H1 (cell line): ENCODE measurements around the gene NUBP2. TPM values are rescaled to one million over a fixed set of nuclear protein-coding genes. Genes with fewer than 3 reads are reported as not detected.

Experiments
- CTCF ChIA-PET: fragments of 300-600 bp; sonication (Branson Sonifier 250); formaldehyde crosslinking; loops from one replicate; lab custom pipeline; 2021; ENCODE audit not compliant: partially characterized antibody; lab: Charles Lee
- POLR2A ChIA-PET: fragments of 300-600 bp; sonication (Branson Sonifier 250); formaldehyde crosslinking; loops from one replicate; lab custom pipeline; 2021; ENCODE audit warnings: inconsistent platforms; ENCODE audit not compliant: partially characterized antibody; lab: Charles Lee
- DNase-seq, 2 experiments: peaks; one replicate each; pipeline versions ENCODE4 v3.0.0 to v3.0.0-alpha.2; 2010 to 2022; ENCODE audit warnings: low spot score in 2 of 2, low read depth in 1 of 2, mixed read lengths in 1 of 2
- FAIRE-seq: peaks from 2 replicates; lab custom pipeline; 2011; peaks lifted over from hg19 to GRCh38; lab: Jason Lieb, UNC
- H2AFZ ChIP-seq: 2 replicates; pipeline ENCODE4 v1.8.1; 2012; ENCODE audit warnings: low read length, inconsistent platforms
- H2AK5ac ChIP-seq: 2 replicates; pipeline ENCODE4 v1.6.1; 2013; ENCODE audit warnings: low read depth, low read length
- H2BK120ac ChIP-seq: replicated peaks from 2 replicates; pipeline ENCODE3; 2013; ENCODE audit warnings: low read depth, low read length, inconsistent platforms
- H2BK12ac ChIP-seq: 2 replicates; pipeline ENCODE4 v1.6.1; 2013; ENCODE audit warnings: low read depth, low read length
- H2BK15ac ChIP-seq: 2 replicates; pipeline ENCODE4 v1.6.1; 2013; ENCODE audit warnings: low read length
- H2BK20ac ChIP-seq: 2 replicates; pipeline ENCODE4 v1.6.1; 2013; ENCODE audit warnings: low read length
- H2BK5ac ChIP-seq: 2 replicates; pipeline ENCODE4 v1.6.1; 2013; ENCODE audit warnings: low read depth, low read length
- H3K14ac ChIP-seq: 2 replicates; pipeline ENCODE4 v1.6.1; 2013; ENCODE audit warnings: inconsistent platforms; ENCODE audit not compliant: insufficient read length
- H3K18ac ChIP-seq: 2 replicates; pipeline ENCODE4 v1.6.1; 2013; ENCODE audit warnings: low read length; ENCODE audit errors: extremely low read depth
- H3K23ac ChIP-seq: 2 replicates; pipeline ENCODE4 v1.6.1; 2013; ENCODE audit warnings: inconsistent platforms; ENCODE audit not compliant: insufficient read length
- H3K23me2 ChIP-seq: 2 replicates; pipeline ENCODE4 v1.6.1; 2013; ENCODE audit warnings: low read depth, low read length
- H3K27ac ChIP-seq: 2 replicates; pipeline ENCODE4 v1.6.1; 2011; ENCODE audit warnings: low read depth, low read length, inconsistent platforms
- H3K27me3 ChIP-seq, 4 experiments: replicated peaks in 1 of 4; 1 replicate in 1 of 4; 2 replicates in 3 of 4; pipeline versions ENCODE4 v1.6.1 to v1.8.1; 2011 to 2013; ENCODE audit warnings: low read length in 3 of 4, mild to moderate bottlenecking in 3 of 4, inconsistent platforms in 2 of 4, mixed read lengths in 2 of 4, moderate library complexity in 1 of 4; ENCODE audit not compliant: control insufficient read depth in 3 of 4, insufficient read depth in 3 of 4; ENCODE audit errors: extremely low read depth in 1 of 4
- H3K36me3 ChIP-seq, 4 experiments: 2 replicates each; pipeline versions ENCODE4 v1.6.1 to v1.8.1; 2011 to 2013; ENCODE audit warnings: mild to moderate bottlenecking in 4 of 4, low read length in 3 of 4, moderate library complexity in 2 of 4, control low read depth in 1 of 4, inconsistent platforms in 1 of 4; ENCODE audit not compliant: insufficient read depth in 4 of 4, control insufficient read depth in 2 of 4
- H3K4ac ChIP-seq: replicated peaks from 2 replicates; pipeline ENCODE3; 2013; ENCODE audit warnings: low read length, low read depth, mixed read lengths, inconsistent platforms; ENCODE audit not compliant: insufficient read length
- H3K4me1 ChIP-seq, 4 experiments: replicated peaks in 1 of 4; 1 replicate in 1 of 4; 2 replicates in 3 of 4; pipeline versions ENCODE4 v1.6.1 to v1.8.1; 2011 to 2013; ENCODE audit warnings: low read length in 3 of 4, inconsistent platforms in 2 of 4, mixed read lengths in 1 of 4; ENCODE audit not compliant: insufficient read depth in 4 of 4, control insufficient read depth in 3 of 4
- H3K4me2 ChIP-seq, 2 experiments: 2 replicates each; pipeline versions ENCODE4 v1.6.1 to v1.8.1; 2011 to 2013; ENCODE audit warnings: low read depth in 2 of 2, low read length in 2 of 2, control low read depth in 1 of 2, inconsistent platforms in 1 of 2, mild to moderate bottlenecking in 1 of 2; ENCODE audit not compliant: insufficient read depth in 1 of 2
- H3K4me3 ChIP-seq, 4 experiments: fragments of 200-600, 300-600 bp in 1 of 4; sonication (generic), shearing (Covaris generic), sonication (Bioruptor Twin) in 1 of 4; 2 replicates each; pipeline versions ENCODE4 v1.5.1 to v1.8.1; 2011 to 2016; ENCODE audit warnings: low read length in 4 of 4, low read depth in 3 of 4, control low read depth in 2 of 4, inconsistent platforms in 2 of 4, mild to moderate bottlenecking in 2 of 4, mixed read lengths in 1 of 4, moderate library complexity in 1 of 4; ENCODE audit not compliant: insufficient read depth in 2 of 4; ENCODE audit errors: extremely low read depth in 1 of 4
- H3K56ac ChIP-seq: replicated peaks from 2 replicates; pipeline ENCODE3; 2013; ENCODE audit warnings: low read depth, mild to moderate bottlenecking, mixed read lengths, low read length, inconsistent platforms; ENCODE audit not compliant: insufficient read length
- H3K79me1 ChIP-seq: 2 replicates; pipeline ENCODE4 v1.6.1; 2013; ENCODE audit warnings: low read depth, low read length, control low read depth
- H3K79me2 ChIP-seq, 2 experiments: 2 replicates each; pipeline versions ENCODE4 v1.6.1 to v1.8.1; 2012 to 2013; ENCODE audit warnings: low read length in 2 of 2, mild to moderate bottlenecking in 2 of 2, inconsistent platforms in 1 of 2; ENCODE audit not compliant: insufficient read depth in 2 of 2, control insufficient read depth in 1 of 2
- H3K9ac ChIP-seq, 4 experiments: replicated peaks in 1 of 4; 1 replicate in 1 of 4; 2 replicates in 3 of 4; pipeline versions ENCODE4 v1.6.1 to v1.8.1; 2011 to 2013; ENCODE audit warnings: low read depth in 3 of 4, low read length in 3 of 4, control low read depth in 2 of 4, mild to moderate bottlenecking in 2 of 4, moderate library complexity in 2 of 4, inconsistent platforms in 1 of 4; ENCODE audit errors: extremely low read depth in 1 of 4
- H3K9me3 ChIP-seq, 2 experiments: 2 replicates each; pipeline versions ENCODE4 v1.6.1 to v1.8.1; 2012 to 2013; ENCODE audit warnings: mild to moderate bottlenecking in 2 of 2, moderate library complexity in 2 of 2, control low read depth in 1 of 2, inconsistent platforms in 1 of 2, low read depth in 1 of 2, low read length in 1 of 2, mixed read lengths in 1 of 2; ENCODE audit not compliant: insufficient read depth in 2 of 2
- H4K20me1 ChIP-seq, 2 experiments: replicated peaks in 1 of 2; 2 replicates each; pipeline versions ENCODE3 to v1.8.1; 2011 to 2013; ENCODE audit warnings: inconsistent platforms in 2 of 2, low read length in 2 of 2, mild to moderate bottlenecking in 1 of 2; ENCODE audit not compliant: insufficient read depth in 2 of 2, control insufficient read depth in 1 of 2
- H4K5ac ChIP-seq: 2 replicates; pipeline ENCODE4 v1.6.1; 2013; ENCODE audit warnings: low read length, low read depth, mixed read lengths, inconsistent platforms; ENCODE audit not compliant: insufficient read length
- H4K8ac ChIP-seq: 2 replicates; pipeline ENCODE4 v1.8.0; 2013; ENCODE audit warnings: mild to moderate bottlenecking, moderate library complexity, low read length, inconsistent platforms; ENCODE audit not compliant: insufficient read depth; ENCODE audit errors: extremely low read depth
- H4K91ac ChIP-seq: replicated peaks from 2 replicates; pipeline ENCODE3; 2013; ENCODE audit warnings: low read length, mixed read lengths, inconsistent platforms; ENCODE audit not compliant: insufficient read length
- HDAC6 ChIP-seq: IDR thresholded peaks from one replicate; pipeline ENCODE4 v1.7.1; 2012; ENCODE audit warnings: low read depth, mild to moderate bottlenecking, inconsistent platforms, low read length, moderate library complexity
- JUND ChIP-seq: IDR thresholded peaks from 2 replicates; pipeline ENCODE4 v1.6.1; 2011; ENCODE audit warnings: mild to moderate bottlenecking, improper control_type of control experiment, low read length
- KDM1A ChIP-seq: fragments of 200-600, 300-600 bp; sonication (generic); IDR thresholded peaks from 2 replicates; pipeline ENCODE4 v1.7.1; 2016; ENCODE audit warnings: mild to moderate bottlenecking, low read length, borderline replicate concordance
- KDM5A ChIP-seq: fragments of 200-600 bp; IDR thresholded peaks from 2 replicates; pipeline ENCODE4 v1.7.1; 2012; ENCODE audit warnings: mild to moderate bottlenecking, low read length, inconsistent platforms, mixed read lengths
- POLR2A ChIP-seq, 2 experiments: IDR thresholded peaks; 1 replicate in 1 of 2; 2 replicates in 1 of 2; pipeline ENCODE4 v1.6.1; 2011; ENCODE audit warnings: low read depth in 2 of 2, low read length in 2 of 2, mild to moderate bottlenecking in 2 of 2; ENCODE audit errors: control extremely low read depth in 1 of 2
- RXRA ChIP-seq: IDR thresholded peaks from 2 replicates; pipeline ENCODE4 v1.6.1; 2011; ENCODE audit warnings: low read depth, mild to moderate bottlenecking, low read length, moderate library complexity; ENCODE audit not compliant: insufficient read depth
- TEAD4 ChIP-seq: IDR thresholded peaks from 2 replicates; pipeline ENCODE4 v1.6.1; 2012; ENCODE audit warnings: low read depth, low read length, inconsistent platforms, mixed read lengths
- WGBS, 2 experiments: shearing (Covaris generic) in 1 of 2; methylation state at CpG; one replicate each; pipeline versions ENCODE4 v1.1.6 to v1.1.7; 2013 to 2015; ENCODE audit warnings: low lambda C conversion rate in 2 of 2, mixed read lengths in 2 of 2, inconsistent platforms in 1 of 2, low coverage in 1 of 2, missing lambda C conversion rate in 1 of 2; ENCODE audit not compliant: insufficient replicate concordance in 2 of 2, insufficient coverage in 1 of 2, insufficient read length in 1 of 2; ENCODE audit errors: extremely low coverage in 1 of 2, missing lambda C conversion rate in 1 of 2; 5-methylcytosine and 5-hydroxymethylcytosine counted together
- polyA plus RNA-seq, 7 experiments: library from polyadenylated mRNA; depleted of rRNA in 3 of 7; stranded (reverse) in 5 of 7; unstranded in 2 of 7; fragments of >200 nt in 5 of 7; fragments of 200-250 nt in 2 of 7; gene quantifications; 1 replicate in 5 of 7; 2 replicates in 1 of 7; 4 replicates in 1 of 7; pipeline versions ENCODE4 v1.2.1 to v1.2.3, GENCODE V29; 2011 to 2013; ENCODE audit warnings: missing spikeins in 2 of 7, mixed read lengths in 2 of 7
- total RNA-seq: library from RNA; stranded (reverse); fragmentation: NEBNext Ultra II Directional; extraction: Animal tissue kit (Norgen Biotek cat#: 25700); gene quantifications from 2 replicates; pipeline ENCODE4 v1.2.1, GENCODE V29; 2021

Gene NUBP2
- total and polyA plus RNA-seq, 2 of the 8 experiments (the other 6 are each of a cell fraction or from before 2014, with no cell fraction given), result 70.3 to 96.9 TPM

DNA sequence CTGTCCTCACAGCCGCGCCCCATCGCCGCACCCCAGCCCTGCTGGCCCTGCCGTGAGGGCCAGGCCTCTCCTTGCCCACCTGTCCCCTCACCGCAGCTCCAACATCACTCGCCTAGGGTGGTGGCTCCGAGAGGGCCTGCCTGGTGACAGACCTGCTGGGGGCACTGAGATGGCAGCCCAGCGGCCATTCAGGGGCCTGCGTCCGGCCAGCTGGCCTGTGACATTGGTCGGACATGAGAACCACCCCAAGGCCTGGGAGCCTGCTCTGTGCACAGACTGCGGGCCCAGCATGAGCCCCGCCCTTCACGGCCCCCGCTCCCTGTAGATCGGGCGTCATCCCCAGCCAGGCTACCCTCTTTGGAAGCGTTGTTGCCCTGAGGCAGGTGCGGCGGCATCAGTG is 23.2 kb upstream of the NUBP2 start:
- no peaks in the 10 kb centered on the region; a peak in 1 of 4 replicates for H3K9me3 ChIP-seq
- no peak overlapping the region for H4K91ac ChIP-seq
- CTCF ChIA-PET, result interaction anchor here (0.9 to 1.7 kb wide), 6 partner anchors 11 to 267 kb away, joined by 3 to 9 read pairs (median 4); partner anchors contain the start of genes MAPK8IP3 and TELO2
- POLR2A ChIA-PET, result interaction anchor here (1.0 to 3.4 kb wide), 4 partner anchors 9 to 48 kb away, joined by 3 to 29 read pairs (median 3); partner anchors contain the start of genes EME2, MRPS34 and NME3
- H3K56ac ChIP-seq, result no peak overlapping the region
- H3K79me2 ChIP-seq, result no peaks in the 10 kb centered on the region
- no peak overlapping the region for H3K14ac ChIP-seq
- H3K4me1 ChIP-seq, result peaks cover 0 to 11% (median 6%) of the 10 kb centered on the region in 4 experiments; a peak in 5 of 7 replicates
- H4K8ac ChIP-seq, result no peak overlapping the region
- peaks cover 0 to 6% of the 10 kb centered on the region in 2 experiments for H4K20me1 ChIP-seq
- no peak overlapping the region for H2AFZ ChIP-seq
- H2BK5ac ChIP-seq, result no peak overlapping the region
- no peak overlapping the region for H2BK15ac ChIP-seq
- DNase-seq, result no peak
- H3K9ac ChIP-seq, result no peak overlapping the region
- no peaks in the 10 kb centered on the region for H3K79me1 ChIP-seq
- TF ChIP-seq RXRA, result no peak
- TF ChIP-seq TEAD4, result no peak
- no peak for TF ChIP-seq KDM1A
- TF ChIP-seq KDM5A, result no peak
- no peak for TF ChIP-seq JUND
- no peak for TF ChIP-seq HDAC6
- TF ChIP-seq POLR2A (IDR thresholded peaks at IDR 0.05; ENCODE audit: control extremely low read depth in 1 of 2, low read depth in 2 of 2, low read length in 2 of 2), result no peak
- H3K27me3 ChIP-seq, result no peaks in the 10 kb centered on the region; a peak in 1 of 7 replicates
- H3K36me3 ChIP-seq, result no peaks in the 10 kb centered on the region; a peak in 1 of 8 replicates
- H3K4me3 ChIP-seq, result no peak overlapping the region
- no peak overlapping the region for H4K5ac ChIP-seq
- no peaks in the 10 kb centered on the region; the same call in 1 of the 2 replicates for H3K23me2 ChIP-seq
- H3K4me2 ChIP-seq, result no peak overlapping the region
- WGBS, 2 experiments, result 91% methylated on average over 20 of the region's 21 CpGs; no CpG with 5 or more reads in 1 of the 2 experiments
- H3K23ac ChIP-seq, result no peak overlapping the region
- no peak overlapping the region for H3K4ac ChIP-seq
- no peak overlapping the region for H2AK5ac ChIP-seq
- no peak for FAIRE-seq
- H2BK12ac ChIP-seq, result no peak overlapping the region
- H3K27ac ChIP-seq, result no peak overlapping the region
- no peak overlapping the region for H2BK20ac ChIP-seq
- H2BK120ac ChIP-seq, result no peak overlapping the region
- H3K18ac ChIP-seq, result no peak overlapping the region
